Liver (tissue), 3 donors: ENCODE data around the gene ATP2B2.

Experiments used
- FOXA2 ChIP-seq: IDR thresholded peaks from 2 replicates; pipeline ENCODE4 v1.6.1; 2016; ENCODE audit warnings: antibody characterized with exemption
- GABPA ChIP-seq, 2 donors: IDR thresholded peaks in 1 of 2; conservative IDR thresholded peaks in 1 of 2; 2 replicates each; pipeline ENCODE4 v1.6.1; 2016; ENCODE audit warnings: antibody characterized with exemption in 2 of 2, mild to moderate bottlenecking in 1 of 2, moderate library complexity in 1 of 2
- TAF1 ChIP-seq: conservative IDR thresholded peaks from 2 replicates; pipeline ENCODE4 v1.6.1; 2016; ENCODE audit warnings: antibody characterized with exemption, mild to moderate bottlenecking
- TF ChIP-seq, protein P1 (sequence below): fragments of 150-350 bp; IDR thresholded peaks from 2 replicates; pipeline ENCODE4 v1.5.1; 2017; ENCODE audit warnings: improper control_type of control experiment, low read depth, low read length; ENCODE audit not compliant: missing input control
- TF ChIP-seq, protein P2 (sequence below): IDR thresholded peaks from 2 replicates; pipeline ENCODE4 v1.6.1; 2016; ENCODE audit warnings: antibody characterized with exemption, mild to moderate bottlenecking
- TF ChIP-seq, protein P3 (sequence below): IDR thresholded peaks from 2 replicates; pipeline ENCODE4 v1.6.1; 2016; ENCODE audit warnings: antibody characterized with exemption
- donor health status: healthy.
- donor health status: healthy.

DNA sequence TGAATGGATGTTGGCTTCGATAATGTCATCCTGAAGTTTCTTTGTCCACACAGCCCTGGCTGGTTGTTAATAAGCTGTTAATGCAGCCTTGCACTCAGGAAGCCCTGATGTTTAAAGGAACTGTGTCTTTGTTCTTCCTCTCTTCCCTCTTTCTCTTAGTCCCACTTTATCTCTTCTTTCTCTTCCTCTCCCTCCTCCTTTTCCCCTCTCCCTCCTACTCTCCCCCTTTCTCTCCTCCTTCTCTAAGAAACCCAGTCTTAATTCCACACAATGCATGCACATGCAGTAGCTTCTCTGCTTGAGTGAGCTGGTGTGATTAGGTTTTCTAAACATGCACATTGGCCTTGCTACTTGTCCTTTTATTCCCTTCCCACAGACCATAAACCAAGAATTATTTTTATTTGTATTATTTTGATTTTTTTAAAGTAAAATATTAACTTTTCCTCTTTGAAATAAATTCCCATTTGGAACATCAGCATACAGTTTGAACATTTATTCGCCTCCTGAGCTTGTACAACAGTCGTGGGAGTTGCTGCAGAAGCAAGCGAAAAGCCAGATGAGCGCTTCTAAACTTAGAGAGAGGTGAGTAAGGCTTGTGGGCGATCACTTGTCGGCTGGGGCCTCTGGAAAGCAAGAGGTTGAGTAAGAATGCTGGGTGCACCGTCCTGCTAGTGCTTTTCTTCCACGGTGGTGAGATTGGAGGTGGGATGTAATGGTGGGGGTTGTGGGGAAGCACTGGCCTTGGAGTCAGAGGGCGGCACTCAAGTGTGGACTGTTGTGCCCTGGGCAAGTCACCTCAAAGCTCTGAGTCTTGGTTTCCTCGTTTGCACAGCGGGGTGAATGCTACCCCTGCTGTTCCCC lies 219.9 kb downstream of the ATP2B2 start:
- TF ChIP-seq, protein P1, sequence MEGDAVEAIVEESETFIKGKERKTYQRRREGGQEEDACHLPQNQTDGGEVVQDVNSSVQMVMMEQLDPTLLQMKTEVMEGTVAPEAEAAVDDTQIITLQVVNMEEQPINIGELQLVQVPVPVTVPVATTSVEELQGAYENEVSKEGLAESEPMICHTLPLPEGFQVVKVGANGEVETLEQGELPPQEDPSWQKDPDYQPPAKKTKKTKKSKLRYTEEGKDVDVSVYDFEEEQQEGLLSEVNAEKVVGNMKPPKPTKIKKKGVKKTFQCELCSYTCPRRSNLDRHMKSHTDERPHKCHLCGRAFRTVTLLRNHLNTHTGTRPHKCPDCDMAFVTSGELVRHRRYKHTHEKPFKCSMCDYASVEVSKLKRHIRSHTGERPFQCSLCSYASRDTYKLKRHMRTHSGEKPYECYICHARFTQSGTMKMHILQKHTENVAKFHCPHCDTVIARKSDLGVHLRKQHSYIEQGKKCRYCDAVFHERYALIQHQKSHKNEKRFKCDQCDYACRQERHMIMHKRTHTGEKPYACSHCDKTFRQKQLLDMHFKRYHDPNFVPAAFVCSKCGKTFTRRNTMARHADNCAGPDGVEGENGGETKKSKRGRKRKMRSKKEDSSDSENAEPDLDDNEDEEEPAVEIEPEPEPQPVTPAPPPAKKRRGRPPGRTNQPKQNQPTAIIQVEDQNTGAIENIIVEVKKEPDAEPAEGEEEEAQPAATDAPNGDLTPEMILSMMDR = no peak
- TF ChIP-seq GABPA (IDR thresholded peaks at IDR 0.05 in 1 of 2, conservative IDR thresholded peaks at IDR 0.05 in 1 of 2) = no peak
- TF ChIP-seq, protein P2, sequence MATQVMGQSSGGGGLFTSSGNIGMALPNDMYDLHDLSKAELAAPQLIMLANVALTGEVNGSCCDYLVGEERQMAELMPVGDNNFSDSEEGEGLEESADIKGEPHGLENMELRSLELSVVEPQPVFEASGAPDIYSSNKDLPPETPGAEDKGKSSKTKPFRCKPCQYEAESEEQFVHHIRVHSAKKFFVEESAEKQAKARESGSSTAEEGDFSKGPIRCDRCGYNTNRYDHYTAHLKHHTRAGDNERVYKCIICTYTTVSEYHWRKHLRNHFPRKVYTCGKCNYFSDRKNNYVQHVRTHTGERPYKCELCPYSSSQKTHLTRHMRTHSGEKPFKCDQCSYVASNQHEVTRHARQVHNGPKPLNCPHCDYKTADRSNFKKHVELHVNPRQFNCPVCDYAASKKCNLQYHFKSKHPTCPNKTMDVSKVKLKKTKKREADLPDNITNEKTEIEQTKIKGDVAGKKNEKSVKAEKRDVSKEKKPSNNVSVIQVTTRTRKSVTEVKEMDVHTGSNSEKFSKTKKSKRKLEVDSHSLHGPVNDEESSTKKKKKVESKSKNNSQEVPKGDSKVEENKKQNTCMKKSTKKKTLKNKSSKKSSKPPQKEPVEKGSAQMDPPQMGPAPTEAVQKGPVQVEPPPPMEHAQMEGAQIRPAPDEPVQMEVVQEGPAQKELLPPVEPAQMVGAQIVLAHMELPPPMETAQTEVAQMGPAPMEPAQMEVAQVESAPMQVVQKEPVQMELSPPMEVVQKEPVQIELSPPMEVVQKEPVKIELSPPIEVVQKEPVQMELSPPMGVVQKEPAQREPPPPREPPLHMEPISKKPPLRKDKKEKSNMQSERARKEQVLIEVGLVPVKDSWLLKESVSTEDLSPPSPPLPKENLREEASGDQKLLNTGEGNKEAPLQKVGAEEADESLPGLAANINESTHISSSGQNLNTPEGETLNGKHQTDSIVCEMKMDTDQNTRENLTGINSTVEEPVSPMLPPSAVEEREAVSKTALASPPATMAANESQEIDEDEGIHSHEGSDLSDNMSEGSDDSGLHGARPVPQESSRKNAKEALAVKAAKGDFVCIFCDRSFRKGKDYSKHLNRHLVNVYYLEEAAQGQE = no peak
- TF ChIP-seq TAF1 = no peak
- TF ChIP-seq FOXA2 = no peak
- TF ChIP-seq, protein P3, sequence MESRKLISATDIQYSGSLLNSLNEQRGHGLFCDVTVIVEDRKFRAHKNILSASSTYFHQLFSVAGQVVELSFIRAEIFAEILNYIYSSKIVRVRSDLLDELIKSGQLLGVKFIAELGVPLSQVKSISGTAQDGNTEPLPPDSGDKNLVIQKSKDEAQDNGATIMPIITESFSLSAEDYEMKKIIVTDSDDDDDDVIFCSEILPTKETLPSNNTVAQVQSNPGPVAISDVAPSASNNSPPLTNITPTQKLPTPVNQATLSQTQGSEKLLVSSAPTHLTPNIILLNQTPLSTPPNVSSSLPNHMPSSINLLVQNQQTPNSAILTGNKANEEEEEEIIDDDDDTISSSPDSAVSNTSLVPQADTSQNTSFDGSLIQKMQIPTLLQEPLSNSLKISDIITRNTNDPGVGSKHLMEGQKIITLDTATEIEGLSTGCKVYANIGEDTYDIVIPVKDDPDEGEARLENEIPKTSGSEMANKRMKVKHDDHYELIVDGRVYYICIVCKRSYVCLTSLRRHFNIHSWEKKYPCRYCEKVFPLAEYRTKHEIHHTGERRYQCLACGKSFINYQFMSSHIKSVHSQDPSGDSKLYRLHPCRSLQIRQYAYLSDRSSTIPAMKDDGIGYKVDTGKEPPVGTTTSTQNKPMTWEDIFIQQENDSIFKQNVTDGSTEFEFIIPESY = no peak
